Measurements from ENCODE around the gene SPG11.
"Not testable (repeated sequence)": the region's sequence is repeated elsewhere in the genome, so short reads cannot be mapped to it uniquely, and the experiment has no call there.

Gene SPG11

GRCh38 chr15:44663410-44664308, at the start of gene SPG11:
TSS of gene SPG11 (minus strand) at chr15:44663662. CDS start at chr15:44663647, 15 bp downstream.
- DNase-seq (ENCODE audit: low read depth) = peak; percentile 98

GRCh38 chr15:44712346-44713005, 49.0 kb upstream of the SPG11 start:
- peak; percentile 81 for DNase-seq (ENCODE audit: low read depth)

DNA sequence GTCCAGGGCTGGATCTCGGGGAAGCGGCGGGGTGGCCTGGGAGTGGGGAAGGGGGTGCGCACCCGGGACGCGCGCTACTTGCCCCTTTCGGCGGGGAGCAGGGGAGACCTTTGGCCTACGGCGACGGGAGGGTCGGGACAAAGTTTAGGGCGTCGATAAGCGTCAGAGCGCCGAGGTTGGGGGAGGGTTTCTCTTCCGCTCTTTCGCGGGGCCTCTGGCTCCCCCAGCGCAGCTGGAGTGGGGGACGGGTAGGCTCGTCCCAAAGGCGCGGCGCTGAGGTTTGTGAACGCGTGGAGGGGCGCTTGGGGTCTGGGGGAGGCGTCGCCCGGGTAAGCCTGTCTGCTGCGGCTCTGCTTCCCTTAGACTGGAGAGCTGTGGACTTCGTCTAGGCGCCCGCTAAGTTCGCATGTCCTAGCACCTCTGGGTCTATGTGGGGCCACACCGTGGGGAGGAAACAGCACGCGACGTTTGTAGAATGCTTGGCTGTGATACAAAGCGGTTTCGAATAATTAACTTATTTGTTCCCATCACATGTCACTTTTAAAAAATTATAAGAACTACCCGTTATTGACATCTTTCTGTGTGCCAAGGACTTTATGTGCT, 48.4 kb upstream of the SPG11 start:
- DNase-seq (ENCODE audit: low read depth) = peak; percentile 34

DNA sequence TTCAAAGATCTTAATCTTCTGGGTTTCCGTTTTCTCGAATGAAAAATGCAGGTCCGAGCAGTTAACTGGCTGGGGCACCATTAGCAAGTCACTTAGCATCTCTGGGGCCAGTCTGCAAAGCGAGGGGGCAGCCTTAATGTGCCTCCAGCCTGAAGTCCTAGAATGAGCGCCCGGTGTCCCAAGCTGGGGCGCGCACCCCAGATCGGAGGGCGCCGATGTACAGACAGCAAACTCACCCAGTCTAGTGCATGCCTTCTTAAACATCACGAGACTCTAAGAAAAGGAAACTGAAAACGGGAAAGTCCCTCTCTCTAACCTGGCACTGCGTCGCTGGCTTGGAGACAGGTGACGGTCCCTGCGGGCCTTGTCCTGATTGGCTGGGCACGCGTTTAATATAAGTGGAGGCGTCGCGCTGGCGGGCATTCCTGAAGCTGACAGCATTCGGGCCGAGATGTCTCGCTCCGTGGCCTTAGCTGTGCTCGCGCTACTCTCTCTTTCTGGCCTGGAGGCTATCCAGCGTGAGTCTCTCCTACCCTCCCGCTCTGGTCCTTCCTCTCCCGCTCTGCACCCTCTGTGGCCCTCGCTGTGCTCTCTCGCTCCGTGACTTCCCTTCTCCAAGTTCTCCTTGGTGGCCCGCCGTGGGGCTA, 47.8 kb upstream of the SPG11 start, which contains the start of the genes B2M and PATL2:
B2M (plus strand) TSS at position 422 of the 647 bp plus-strand sequence; CDS start at position 452, 30 bp downstream.
PATL2 (minus strand) TSS at position 228 of the 647 bp plus-strand sequence. CDS start 34,833 bp downstream, outside the sequence.
- peak; percentile 93 for DNase-seq (ENCODE audit: low read depth)

DNA sequence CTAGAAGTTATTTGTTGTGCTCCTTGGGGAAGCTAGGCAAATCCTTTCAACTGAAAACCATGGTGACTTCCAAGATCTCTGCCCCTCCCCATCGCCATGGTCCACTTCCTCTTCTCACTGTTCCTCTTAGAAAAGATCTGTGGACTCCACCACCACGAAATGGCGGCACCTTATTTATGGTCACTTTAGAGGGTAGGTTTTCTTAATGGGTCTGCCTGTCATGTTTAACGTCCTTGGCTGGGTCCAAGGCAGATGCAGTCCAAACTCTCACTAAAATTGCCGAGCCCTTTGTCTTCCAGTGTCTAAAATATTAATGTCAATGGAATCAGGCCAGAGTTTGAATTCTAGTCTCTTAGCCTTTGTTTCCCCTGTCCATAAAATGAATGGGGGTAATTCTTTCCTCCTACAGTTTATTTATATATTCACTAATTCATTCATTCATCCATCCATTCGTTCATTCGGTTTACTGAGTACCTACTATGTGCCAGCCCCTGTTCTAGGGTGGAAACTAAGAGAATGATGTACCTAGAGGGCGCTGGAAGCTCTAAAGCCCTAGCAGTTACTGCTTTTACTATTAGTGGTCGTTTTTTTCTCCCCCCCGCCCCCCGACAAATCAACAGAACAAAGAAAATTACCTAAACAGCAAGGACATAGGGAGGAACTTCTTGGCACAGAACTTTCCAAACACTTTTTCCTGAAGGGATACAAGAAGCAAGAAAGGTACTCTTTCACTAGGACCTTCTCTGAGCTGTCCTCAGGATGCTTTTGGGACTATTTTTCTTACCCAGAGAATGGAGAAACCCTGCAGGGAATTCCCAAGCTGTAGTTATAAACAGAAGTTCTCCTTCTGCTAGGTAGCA, 47.0 kb upstream of the SPG11 start:
- DNase-seq (ENCODE audit: low read depth) = peak; percentile 48

- no peak for DNase-seq (ENCODE audit: low read depth)
Measured at GRCh38 chr15:44706946-44707636, 43.6 kb upstream of the SPG11 start.

DNA sequence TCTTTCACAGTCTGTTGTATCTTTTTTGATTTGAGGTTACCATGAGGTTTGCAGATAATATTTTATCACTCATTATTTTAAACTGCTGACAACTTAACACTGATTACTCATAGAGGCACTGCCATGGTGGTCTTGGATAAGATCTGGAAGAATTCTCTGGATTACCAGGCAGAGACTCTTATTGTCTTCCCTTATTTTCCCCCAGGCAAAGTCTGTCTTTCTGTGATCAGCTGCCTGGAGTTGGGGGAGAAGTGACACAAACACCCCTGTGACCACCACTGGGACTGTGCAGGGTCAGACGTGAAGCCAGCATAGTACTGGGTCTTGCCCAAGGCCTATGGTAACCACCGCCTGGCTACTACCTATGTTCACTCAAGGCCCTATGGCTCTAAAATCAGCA, 42.9 kb upstream of the SPG11 start:
- no peak for DNase-seq (ENCODE audit: low read depth)

GRCh38 chr15:44705986-44706385, 42.5 kb upstream of the SPG11 start:
- no peak for DNase-seq (ENCODE audit: low read depth)

DNA sequence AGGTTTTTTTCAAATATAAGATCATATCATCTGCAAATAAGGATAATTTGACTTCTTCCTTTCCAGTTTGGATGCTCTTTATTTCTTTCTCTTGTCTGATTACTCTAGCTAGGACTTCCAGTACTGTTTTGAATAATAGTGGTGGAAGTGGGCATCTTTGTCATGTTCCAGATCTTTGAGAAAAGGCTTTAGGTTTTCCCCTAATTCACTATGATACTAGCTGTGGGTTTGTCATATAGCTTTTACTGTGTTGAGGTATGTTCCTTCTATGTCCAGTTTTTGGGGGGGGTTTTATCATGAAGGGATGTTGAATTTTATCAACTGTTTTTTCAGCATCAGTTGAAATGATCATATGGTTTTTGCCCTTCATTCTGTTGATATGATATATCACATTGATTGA, 37.2 kb upstream of the SPG11 start:
- not testable (repeated sequence) for DNase-seq (ENCODE audit: low read depth)

GRCh38 chr15:44698641-44699040, 35.2 kb upstream of the SPG11 start:
- no peak for DNase-seq (ENCODE audit: low read depth)

- DNase-seq (ENCODE audit: low read depth) = no peak
Measured at GRCh38 chr15:44697014-44697413, 33.6 kb upstream of the SPG11 start.

DNA sequence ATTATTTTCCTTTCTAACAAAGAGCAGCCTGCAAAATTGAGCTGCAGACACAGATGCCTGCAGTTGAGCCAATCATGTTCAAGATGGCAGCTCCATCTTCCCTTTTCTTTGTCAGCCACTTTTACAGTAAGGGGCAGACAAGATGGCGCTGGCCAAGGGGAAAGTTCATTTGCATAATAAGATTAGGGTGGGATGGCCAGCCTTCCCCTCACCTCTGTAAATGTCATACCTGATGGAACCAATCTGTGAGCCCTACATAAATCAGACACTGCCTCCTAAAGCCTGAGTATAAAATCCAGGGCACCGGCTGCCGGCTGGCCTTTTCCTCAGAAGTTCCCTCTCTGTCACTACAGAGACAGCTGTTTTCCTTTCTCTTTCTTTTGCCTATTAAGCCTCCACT, 31.8 kb upstream of the SPG11 start:
- no peak for DNase-seq (ENCODE audit: low read depth)

GRCh38 chr15:44694416-44694815, 31.0 kb upstream of the SPG11 start:
- no peak for DNase-seq (ENCODE audit: low read depth)

DNA sequence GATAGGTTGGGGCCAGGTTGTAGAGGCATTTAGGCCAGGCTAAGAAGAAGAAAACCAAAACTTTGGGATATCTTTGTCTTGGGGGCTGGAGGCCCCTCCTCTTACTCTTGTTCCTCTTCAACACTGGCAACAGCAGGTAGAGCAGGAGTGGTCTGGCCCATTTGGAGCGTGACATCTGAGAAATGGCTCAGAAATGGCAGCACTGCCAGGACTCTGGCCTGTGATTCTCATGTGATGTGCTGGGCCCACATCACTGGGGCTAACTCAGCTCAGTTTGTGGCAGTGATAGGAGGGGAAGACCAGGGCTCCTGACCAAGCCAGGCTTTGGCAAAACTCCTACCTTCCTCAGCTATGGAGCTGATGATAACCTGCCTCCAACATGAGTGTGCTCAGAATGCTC, 29.2 kb upstream of the SPG11 start:
- no peak for DNase-seq (ENCODE audit: low read depth)

DNA sequence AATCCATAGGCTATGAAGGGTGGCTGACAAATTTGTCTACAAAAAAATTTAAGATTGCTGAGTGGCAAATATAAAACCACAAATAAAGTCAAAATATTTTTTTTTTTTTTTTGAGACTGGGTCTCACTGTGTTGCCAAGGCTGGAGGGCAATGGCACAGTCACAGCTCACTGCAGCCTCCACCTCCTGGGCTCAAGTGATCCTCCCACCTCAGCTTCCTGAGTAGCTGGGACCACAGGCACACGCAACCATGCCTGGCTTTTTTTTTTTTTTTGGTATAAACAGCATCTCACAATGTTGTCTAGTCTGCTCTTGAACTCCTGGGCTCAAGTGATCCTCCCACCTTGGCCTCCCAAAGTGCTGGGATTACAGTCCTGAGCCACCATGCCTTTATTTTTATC, 26.8 kb upstream of the SPG11 start:
- not testable (repeated sequence) for DNase-seq (ENCODE audit: low read depth)

GRCh38 chr15:44689318-44689717, 25.9 kb upstream of the SPG11 start:
- not testable (repeated sequence) for DNase-seq (ENCODE audit: low read depth)

GRCh38 chr15:44682809-44683682, 19.6 kb upstream of the SPG11 start:
- peak; percentile 13 for DNase-seq (ENCODE audit: low read depth)

GRCh38 chr15:44682211-44682610, 18.7 kb upstream of the SPG11 start:
- no peak for DNase-seq (ENCODE audit: low read depth)

DNA sequence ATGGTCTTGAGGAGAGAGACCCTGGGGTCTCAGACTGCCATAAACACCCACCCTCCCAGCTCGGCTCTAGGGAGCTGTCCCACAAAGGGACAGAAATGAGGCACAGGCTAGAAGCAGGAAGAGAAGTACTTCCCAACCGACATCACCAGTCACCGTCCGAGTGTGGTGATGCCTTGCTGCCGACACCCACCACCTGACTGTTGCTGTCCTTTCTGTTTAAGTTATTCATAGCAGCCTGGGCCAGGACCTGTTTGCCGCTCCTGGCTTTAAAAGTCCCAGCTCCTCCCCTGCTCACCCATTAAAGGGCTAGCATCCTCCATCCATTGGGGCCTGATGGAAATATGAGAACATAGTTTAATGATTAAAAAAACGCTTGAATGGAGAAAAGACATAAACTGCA, 13.2 kb upstream of the SPG11 start:
- no peak for DNase-seq (ENCODE audit: low read depth)

DNA sequence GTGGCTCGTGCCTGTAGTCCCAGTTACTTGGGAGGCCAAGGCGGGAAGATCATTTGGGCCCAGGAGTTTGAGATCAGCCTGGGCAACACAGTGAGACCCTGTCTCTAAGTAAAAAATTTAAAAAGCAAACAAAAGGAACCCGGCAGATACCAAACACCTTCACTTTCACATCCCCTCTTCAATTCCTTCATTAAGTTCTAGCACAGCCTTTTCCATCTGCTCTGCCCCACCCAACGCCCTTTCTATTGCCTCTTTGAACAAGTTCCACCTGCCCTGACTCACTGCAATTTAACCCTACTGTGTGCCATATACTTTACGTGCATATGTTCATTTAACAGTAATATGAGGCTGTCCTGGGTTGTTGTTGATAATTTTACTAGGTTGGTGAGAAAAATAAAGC, 12.4 kb upstream of the SPG11 start:
- DNase-seq (ENCODE audit: low read depth) = no peak
